Left lung (tissue), 10 donors: ENCODE results near the gene TTI1. TPM values are rescaled to one million over a fixed set of nuclear protein-coding genes. Genes with fewer than 3 reads are reported as not detected.
A peak's percentile ranks its signal among the peaks of the same experiment; 100 is the strongest.

Experiments used
- ATAC-seq: fragments of 200-7000 bp; cut with Tn5 transposase; one replicate; pipeline ENCODE4 v1.9.1; 2020; ENCODE audit warnings: moderate library complexity
- DNase-seq, 4 donors: peaks; one replicate each; pipeline ENCODE4 v3.0.0-alpha.2; 2013 to 2020
- H3K27ac ChIP-seq, 2 donors: fragments of 200-600 bp; sonication (generic) in 1 of 2; one replicate each; pipeline versions ENCODE4 v1.5.0 to v1.8.0; 2020 to 2021
- H3K27me3 ChIP-seq, 2 donors: fragments of 200-600 bp; sonication (generic) in 1 of 2; one replicate each; pipeline versions ENCODE4 v1.5.0 to v1.8.0; 2020 to 2021
- H3K36me3 ChIP-seq, 2 donors: fragments of 200-600 bp; sonication (generic) in 1 of 2; one replicate each; pipeline versions ENCODE4 v1.5.0 to v1.8.0; 2020 to 2021
- H3K4me1 ChIP-seq, 2 donors: fragments of 200-600 bp; one replicate each; pipeline ENCODE4 v1.8.0; 2021
- H3K4me3 ChIP-seq, 2 donors: fragments of 200-600 bp; sonication (generic) in 1 of 2; one replicate each; pipeline versions ENCODE4 v1.5.0 to v1.8.0; 2020 to 2021; ENCODE audit warnings: mild to moderate bottlenecking in 1 of 2
- H3K9me3 ChIP-seq, 2 donors: fragments of 200-600 bp; sonication (generic) in 1 of 2; one replicate each; pipeline versions ENCODE4 v1.5.0 to v1.8.0; 2020 to 2021
- intact Hi-C, 2 donors: fragments of 100-400 bp; cut with DNase I; formaldehyde crosslinking; loops; one replicate each; pipeline versions ENCODE4 v1.11.2 to v1.14.2; 2022
- polyA plus RNA-seq, 6 donors: library from polyadenylated mRNA; unstranded; fragments of 120-200 nt; gene quantifications; one replicate each; pipeline ENCODE4 v1.2.1, GENCODE V29; 2013; ENCODE audit not compliant: insufficient read length in 6 of 6
- total RNA-seq, 2 donors: library from RNA; stranded (reverse); fragmentation: NEBNext Ultra II Directional; extraction: Animal tissue kit (Norgen Biotek cat#: 25700); gene quantifications; one replicate each; pipeline ENCODE4 v1.2.1, GENCODE V29; 2021
- TF ChIP-seq, protein P1 (sequence below), 2 donors: fragments of 200-600 bp; sonication (generic) in 1 of 2; IDR thresholded peaks; one replicate each; pipeline versions ENCODE4 v1.5.0 to v1.8.0; 2021; ENCODE audit warnings: antibody characterized with exemption in 2 of 2
- donor health status: DM: no; HTN: yes; CAD: no.
- donor health status: DM: no; HTN: no; CAD: no.

The TTI1 gene
- total and polyA plus RNA-seq, 8 donors = 16.9 to 32.5 (median 29.6) TPM

DNA sequence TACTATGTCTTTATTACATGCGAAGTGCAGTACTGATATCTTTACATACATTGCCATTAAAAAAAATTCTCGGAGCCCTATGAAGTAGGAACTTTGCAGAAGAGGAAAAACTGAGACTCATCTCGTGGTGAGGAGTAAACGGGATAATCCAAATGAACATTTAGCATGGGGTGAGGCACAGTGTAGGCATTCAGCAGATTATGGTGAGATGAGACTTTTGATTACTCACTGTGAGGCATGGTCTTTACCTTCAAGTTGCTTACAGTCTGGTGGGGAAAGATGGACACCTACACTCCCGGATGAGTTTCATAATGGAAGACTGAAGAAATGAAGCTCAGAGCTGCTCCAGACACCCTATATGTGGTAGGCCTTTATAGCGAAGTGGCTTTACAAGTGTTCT lies 1.7 kb upstream of the TTI1 start:
- ATAC-seq (no peak), DNase-seq (no peak)
- Histone ChIP-seq H3K36me3 (peaks cover 0 to 18% of the 10 kb centered on the region in 2 donors), H3K4me3 (peak overlapping the region in 1 of 2 donors; percentile 98), H3K27ac (no peak overlapping the region), H3K4me1 (peaks cover 26 to 74% of the 10 kb centered on the region in 2 donors), H3K9me3 (no peaks in the 10 kb centered on the region), H3K27me3 (no peaks in the 10 kb centered on the region)
- intact Hi-C loops = no loop called here
- TF ChIP-seq, protein P1, sequence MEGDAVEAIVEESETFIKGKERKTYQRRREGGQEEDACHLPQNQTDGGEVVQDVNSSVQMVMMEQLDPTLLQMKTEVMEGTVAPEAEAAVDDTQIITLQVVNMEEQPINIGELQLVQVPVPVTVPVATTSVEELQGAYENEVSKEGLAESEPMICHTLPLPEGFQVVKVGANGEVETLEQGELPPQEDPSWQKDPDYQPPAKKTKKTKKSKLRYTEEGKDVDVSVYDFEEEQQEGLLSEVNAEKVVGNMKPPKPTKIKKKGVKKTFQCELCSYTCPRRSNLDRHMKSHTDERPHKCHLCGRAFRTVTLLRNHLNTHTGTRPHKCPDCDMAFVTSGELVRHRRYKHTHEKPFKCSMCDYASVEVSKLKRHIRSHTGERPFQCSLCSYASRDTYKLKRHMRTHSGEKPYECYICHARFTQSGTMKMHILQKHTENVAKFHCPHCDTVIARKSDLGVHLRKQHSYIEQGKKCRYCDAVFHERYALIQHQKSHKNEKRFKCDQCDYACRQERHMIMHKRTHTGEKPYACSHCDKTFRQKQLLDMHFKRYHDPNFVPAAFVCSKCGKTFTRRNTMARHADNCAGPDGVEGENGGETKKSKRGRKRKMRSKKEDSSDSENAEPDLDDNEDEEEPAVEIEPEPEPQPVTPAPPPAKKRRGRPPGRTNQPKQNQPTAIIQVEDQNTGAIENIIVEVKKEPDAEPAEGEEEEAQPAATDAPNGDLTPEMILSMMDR (IDR thresholded peaks at IDR 0.05) = no peak

DNA sequence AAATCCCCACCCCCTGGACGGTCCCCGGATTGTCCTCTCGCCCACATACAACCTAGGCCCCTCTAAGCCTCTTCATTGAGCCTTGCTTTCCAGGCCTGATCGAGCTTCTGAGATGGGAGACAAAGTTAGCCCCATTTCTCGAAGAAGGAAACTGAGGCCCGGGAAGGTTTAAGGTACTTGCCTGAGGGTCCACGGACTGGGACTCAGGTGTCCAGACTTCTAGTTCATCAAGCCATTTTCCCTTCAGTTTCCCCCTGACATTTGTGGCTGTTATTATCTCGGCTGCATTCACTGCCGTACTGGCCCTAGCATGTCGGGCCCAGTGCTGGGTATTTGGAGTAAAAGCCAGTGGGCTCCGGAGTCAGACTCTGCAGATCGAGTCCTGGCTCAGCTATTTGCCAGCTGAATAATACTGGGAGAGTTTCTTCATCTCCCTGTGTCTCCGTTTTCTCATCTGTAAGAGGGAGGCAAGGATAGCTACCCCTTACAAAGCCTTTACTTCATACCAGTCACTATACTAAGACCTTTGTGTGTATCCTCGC lies 923 bp upstream of the TTI1 start:
- Histone ChIP-seq H3K27me3 (no peaks in the 10 kb centered on the region), H3K27ac (peak overlapping the region; percentile 95 to 97), H3K4me3 (peak overlapping the region; percentile 96 to 98), H3K9me3 (no peaks in the 10 kb centered on the region), H3K4me1 (peaks cover 26 to 74% of the 10 kb centered on the region in 2 donors), H3K36me3 (peaks cover 0 to 11% of the 10 kb centered on the region in 2 donors)
- intact Hi-C loops = no loop called here
- TF ChIP-seq, protein P1 (IDR thresholded peaks at IDR 0.05) = no peak
- DNase-seq (no peak), ATAC-seq (peak; percentile 14)

DNA sequence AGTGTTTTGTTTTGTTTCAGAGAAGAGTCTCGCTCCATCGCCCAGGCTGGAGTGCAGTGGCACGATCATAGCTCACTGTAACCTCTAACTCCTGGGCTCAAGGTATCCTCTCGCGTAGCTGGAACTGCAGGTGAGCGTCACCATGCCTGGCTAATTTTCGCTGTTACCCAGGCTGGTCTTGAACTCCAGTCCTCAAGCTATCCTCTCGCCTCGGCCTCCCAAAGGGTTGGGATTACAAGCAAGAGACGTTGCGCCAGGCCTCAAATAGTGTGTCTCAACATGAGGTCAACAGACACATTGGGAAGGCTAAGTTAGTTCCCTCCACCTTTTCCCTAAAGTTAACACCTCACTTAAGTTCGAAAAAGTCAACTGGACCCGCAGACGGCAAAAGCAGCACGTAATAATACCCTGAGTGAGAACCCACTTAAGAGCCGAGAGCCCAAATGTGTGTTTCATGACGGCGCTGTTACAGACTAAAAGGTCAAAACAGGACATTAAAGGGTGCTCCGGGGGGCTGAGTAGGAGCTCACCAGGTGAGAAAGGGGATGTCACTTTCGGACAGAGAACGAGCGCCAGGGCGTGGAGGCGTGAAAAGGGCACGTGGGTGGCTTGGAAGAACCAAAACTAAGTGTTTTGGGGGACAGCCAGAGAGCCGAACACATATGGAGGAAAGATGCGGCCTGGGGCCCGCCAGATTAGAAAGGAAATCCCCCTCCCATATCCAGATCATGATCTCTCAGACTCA lies 499 bp downstream of the TTI1 start:
- Histone ChIP-seq H3K36me3 (peaks cover 0 to 11% of the 10 kb centered on the region in 2 donors), H3K9me3 (no peaks in the 10 kb centered on the region), H3K4me1 (peaks cover 26 to 74% of the 10 kb centered on the region in 2 donors), H3K4me3 (peak overlapping the region; percentile 96 to 98), H3K27me3 (no peaks in the 10 kb centered on the region), H3K27ac (peak overlapping the region; percentile 95 to 97)
- no peak for DNase-seq
- intact Hi-C loops = no loop called here
- TF ChIP-seq, protein P1 (IDR thresholded peaks at IDR 0.05) = no peak
- ATAC-seq = peak; percentile 61

DNA sequence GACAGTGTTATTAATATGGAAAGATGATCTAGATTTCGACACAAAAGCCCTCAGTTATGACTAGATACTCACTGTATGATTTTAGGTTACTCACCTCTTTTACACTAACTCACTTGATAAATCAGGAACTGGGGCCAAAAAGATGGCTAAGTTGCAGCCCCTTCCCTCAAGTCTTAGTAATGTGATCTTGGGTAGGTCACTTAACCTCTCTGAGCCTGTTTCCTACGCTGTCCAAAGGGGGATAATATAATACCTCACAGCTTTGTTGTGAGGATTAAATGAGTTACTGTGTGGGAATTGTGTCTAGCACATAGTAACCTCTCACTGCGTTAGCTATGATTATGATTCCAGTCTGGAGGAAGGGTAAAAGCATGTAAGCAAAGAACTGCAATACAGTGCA lies 1.3 kb downstream of the TTI1 start:
- no peak overlapping the region for H3K27ac ChIP-seq
- peaks cover 0 to 11% of the 10 kb centered on the region in 2 donors for H3K36me3 ChIP-seq
- H3K27me3 ChIP-seq = no peaks in the 10 kb centered on the region
- no peaks in the 10 kb centered on the region for H3K9me3 ChIP-seq
- peak overlapping the region in 1 of 2 donors; percentile 98 for H3K4me3 ChIP-seq
- TF ChIP-seq, protein P1 (IDR thresholded peaks at IDR 0.05) = no peak
- intact Hi-C loops = no loop called here
- DNase-seq (no peak), ATAC-seq (no peak)
- H3K4me1 ChIP-seq = peaks cover 26 to 66% of the 10 kb centered on the region in 2 donors

DNA sequence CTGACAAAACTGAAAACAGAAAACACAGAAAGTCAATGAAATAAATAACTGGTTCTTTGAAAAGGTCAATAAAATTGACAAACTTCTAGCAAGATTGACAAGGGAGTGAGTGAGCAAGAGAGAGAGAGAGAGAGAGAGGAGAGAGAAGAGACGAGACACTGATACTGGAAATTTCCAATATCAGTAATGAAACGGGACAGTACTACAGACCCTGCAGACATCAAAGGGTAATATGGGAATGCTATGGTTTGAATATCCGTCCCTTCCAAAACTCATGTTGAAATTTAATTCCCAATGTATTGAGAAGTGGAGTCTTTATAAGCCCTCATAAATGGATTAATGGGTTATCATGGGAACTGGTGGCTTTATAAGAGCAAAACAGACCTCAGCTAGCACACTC lies 3.8 kb downstream of the TTI1 start:
- no peaks in the 10 kb centered on the region for H3K9me3 ChIP-seq
- no peak for ATAC-seq
- intact Hi-C loops = no loop called here
- TF ChIP-seq, protein P1 (IDR thresholded peaks at IDR 0.05) = no peak
- H3K4me3 ChIP-seq = no peak overlapping the region
- H3K27ac ChIP-seq = no peak overlapping the region
- H3K36me3 ChIP-seq = no peaks in the 10 kb centered on the region
- no peaks in the 10 kb centered on the region for H3K27me3 ChIP-seq
- no peak for DNase-seq
- peaks cover 9 to 48% of the 10 kb centered on the region in 2 donors for H3K4me1 ChIP-seq
